NCI-H748 treated with DMSO at 0.1 percent for 48 hours (cell line): ENCODE data around the gene SLC2A2.

Experiments used
- DNase-seq: peaks from one replicate; lab custom pipeline; 2025; lab: John Stamatoyannopoulos, UW

SLC2A2 gene

DNA sequence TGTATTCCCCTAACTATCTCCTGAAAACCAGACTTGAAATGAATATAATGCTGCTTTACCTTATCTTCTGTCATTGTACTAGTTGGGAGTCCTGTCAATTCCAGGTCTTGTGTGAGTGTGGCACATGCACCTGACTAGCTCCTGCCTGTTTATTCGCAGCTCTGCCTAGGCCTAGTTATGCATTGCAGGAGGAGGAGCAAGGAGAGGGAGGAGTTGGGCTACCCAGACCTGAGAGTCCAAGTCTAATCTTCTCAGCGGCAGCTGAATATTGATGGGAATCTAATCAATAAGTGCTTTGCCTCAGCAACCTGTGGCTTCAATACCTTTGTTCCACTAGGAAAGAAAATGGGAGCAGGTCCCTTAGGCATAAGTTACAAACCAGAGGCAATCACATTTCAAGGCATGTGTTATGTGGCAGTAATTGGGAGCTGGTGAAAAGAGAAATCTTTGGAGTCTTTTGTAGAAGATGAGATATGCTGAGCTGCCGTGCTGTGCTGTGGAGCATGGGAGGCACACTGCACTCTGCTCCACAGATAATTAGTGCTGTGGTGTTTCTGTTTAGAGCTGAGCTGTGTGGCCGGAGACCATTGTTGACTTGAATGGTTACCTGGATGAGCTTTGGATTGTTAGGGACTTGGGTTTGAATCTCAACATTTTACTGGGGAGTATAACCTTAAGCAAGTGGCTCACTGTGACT, at the start of gene SLC2A2:
TSS of gene SLC2A2 (minus strand) at position 124 of the 697 bp plus-strand sequence. CDS start at position 74, 50 bp downstream.
- DNase-seq: no peak

DNA sequence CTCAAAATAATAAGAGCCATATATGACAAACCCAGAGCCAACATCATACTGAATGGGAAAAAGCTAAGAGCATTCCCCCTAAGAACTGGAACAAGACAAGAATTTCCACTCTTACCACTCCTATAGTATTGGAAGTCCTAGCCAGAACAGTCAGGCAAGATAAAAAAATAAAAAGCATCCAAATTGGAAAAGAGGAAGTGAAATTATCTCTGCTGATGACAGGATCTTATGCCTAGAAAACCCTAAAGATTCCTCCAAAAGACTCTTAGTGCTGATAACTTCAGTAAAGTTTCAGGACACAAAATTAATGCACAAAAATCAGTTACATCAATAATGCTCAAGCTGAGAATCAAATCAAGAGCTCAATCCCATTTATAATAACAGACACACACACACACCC, 45.9 kb upstream of the SLC2A2 start:
- DNase-seq: no peak

DNA sequence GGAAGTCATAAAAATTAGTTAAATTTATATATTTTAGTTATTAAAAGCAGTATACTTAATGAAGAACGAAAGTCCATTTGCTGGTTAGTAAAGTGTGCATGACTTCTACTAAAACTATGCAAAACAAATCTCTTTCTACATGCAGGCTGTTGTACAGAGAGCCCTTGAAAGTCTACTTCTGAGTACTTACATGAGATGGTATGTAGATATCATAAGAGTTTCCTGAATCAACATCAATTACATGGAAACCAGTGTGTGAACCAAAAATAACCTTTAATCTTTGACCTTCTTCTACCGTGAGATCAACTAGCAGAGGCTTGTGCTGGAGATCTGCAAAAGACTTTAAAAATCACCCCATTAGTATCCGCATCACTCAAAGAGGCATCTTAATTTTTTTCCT, 42.1 kb upstream of the SLC2A2 start:
- DNase-seq: no peak

DNA sequence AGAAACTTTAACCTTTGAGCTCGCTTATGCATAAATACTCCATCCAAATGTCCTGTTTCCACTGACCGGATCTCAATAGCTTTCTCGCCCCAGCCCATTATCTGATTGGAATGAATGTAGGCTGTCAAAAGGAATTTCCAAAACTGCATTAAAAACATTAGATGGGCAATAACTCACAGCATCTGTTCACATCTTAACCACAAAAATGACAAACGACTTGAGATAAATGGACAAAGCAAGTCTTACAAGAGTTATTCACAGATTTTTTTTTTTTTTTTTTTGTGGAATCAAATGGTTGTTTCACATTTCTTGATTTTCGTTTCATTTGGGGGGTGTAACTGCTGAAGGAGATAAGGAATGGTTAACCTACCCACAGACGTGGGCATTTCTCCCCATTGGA, 39.7 kb upstream of the SLC2A2 start:
- DNase-seq: no peak

DNA sequence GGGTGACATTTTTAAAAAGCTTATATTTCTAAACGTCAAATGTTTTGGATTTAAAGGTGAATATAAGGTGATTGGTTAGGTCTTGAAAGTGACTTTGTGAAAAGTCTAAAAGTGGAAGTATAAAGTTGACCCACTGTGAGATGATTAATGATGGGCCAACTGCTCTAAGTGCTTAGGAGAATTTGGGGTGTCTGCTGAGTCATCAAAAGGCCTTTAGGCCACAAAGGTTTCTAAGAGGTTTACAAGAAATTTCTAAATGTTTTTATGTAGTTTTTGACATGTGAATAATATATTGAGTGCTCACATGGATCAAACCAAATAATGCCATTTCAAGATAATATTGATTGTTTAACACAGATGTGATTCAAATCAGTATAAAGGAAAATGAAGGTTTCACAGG, 39.2 kb upstream of the SLC2A2 start:
- DNase-seq: no peak

GRCh38 chr3:171064461-171064860, 37.9 kb upstream of the SLC2A2 start:
- DNase-seq: no peak

DNA sequence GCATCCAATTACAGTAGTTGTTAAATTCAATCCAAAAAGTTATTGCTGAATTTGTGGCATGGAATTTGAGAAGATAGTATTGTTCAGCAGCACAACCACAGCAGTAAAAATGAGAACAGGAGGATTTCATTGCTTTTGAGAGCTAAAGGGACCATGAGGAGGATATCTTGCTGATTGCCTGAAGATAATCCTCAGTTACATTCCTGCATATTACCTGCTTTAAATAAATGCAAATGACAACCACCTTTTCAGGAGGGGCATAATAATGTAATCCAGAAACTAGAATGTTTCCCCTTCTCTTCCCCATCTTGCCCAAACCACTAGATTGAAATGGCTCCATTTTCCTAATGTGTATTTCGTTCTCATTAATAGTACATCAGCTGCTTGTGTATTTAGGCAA, 35.2 kb upstream of the SLC2A2 start:
- no peak for DNase-seq

GRCh38 chr3:171059978-171060377, 33.5 kb upstream of the SLC2A2 start:
- DNase-seq: no peak

DNA sequence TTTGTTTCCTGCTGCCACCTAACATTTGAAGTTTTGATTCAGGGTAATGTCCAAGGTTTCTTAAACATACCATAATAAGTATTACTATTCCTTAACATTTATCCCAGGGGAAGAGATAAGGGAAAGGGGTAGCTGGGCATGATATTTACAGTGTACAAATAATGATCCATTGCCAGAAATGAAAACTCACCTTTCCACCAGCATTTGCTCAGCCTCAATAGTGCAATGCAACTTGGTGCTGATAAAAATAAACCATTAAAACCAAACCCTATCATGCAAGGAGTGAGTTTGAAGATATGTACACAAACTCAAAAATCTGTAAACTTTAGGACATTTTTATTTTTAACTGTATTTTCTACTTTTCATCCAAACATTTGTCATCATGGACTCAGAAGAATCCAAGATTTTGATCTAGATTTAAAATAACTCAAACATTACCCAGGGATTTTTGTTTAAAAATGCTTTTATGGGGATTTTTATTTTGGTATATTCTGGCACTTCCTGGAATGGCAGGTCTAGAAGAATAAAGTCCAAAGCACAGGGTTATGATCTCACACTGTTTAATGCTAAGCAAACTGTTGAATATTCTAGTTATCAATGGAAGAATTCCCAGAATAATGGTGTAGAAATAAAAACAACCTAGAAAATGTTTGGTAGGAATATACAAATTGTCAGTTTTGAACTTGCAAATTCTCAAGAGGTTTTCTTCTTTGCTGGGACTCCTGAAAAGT, 32.5 kb upstream of the SLC2A2 start:
- DNase-seq: no peak

GRCh38 chr3:171058058-171058457, 31.5 kb upstream of the SLC2A2 start:
- no peak for DNase-seq

GRCh38 chr3:171057072-171057471, 30.6 kb upstream of the SLC2A2 start:
- DNase-seq: no peak

- no peak for DNase-seq
Observed at GRCh38 chr3:171056528-171056927, 30.0 kb upstream of the SLC2A2 start.

DNA sequence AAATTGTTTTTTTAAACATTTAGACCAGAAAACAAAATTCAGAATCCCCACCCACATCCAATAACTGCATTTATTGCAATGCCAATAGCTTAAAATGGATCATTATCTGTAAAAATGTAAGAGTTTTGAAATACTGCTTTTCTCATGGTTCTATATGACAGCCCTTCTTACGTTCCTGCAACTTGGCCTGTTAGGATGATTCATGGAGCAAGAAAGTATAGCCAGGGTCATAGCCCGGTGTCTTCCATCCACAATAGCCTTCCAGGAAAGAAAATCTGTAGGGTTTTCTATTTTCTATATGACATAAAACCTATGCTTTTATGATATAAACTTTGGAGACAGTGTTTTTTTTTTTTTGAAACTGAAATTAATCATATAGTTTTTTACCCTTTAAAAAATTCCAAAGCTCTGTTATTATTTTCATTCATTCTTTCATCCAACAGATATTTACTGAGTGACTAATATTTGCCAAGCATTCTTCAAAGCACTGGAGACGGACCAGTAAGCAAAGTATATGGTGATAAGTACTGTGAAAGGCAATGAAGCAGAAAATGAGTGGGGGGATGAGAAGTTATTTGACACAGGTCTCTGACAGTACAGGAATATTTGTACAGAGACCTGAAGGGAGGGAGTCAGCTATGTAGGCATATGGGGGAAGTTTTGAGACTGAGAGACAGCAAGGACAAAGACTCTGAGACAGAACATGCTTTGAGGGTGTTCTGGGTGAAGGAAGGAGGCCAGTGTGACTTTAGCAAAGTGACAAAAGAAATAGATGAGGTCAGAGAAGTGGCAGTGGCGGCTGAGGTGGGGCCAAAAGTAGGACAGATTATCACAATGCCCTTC, 29.0 kb upstream of the SLC2A2 start:
- no peak for DNase-seq

DNA sequence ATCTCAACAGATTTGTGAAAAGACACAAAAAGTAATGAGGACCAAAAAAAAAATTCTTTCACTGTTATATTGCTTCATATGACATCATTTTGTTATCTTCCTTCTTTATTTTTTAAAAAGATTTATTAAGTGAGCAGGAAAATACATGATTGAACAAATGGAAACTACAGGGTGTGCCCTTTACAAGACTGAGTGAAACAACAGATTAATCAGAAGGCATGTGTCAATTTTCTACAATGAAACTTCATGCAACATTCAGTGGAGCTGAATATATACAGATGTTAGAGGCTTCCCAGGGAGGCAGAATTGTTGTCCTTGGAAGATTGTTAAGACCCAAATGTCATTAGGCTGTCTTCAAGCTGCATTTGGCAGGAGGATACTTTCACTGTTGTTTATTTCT, 28.4 kb upstream of the SLC2A2 start:
- DNase-seq: no peak

DNA sequence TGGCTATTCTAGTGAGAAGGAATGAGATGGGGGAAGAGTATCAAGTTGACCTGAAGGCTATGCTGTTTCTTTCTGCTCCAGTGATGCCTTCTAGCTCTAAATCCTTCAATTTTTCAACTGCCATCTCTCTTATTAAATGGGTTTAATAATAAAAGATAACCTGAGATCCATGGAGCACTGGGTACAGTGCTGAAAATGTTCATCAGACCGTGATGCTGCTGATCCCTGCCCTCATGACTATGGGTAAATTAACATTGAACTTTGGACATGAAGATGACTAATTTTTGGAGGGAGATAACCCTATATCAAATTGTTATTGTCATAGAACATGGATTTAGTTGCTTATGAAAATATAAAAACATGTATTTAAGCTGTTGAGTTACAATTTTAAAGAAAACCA, 27.7 kb upstream of the SLC2A2 start:
- DNase-seq: no peak

- DNase-seq: no peak
Observed at GRCh38 chr3:171049861-171050444, 23.4 kb upstream of the SLC2A2 start.

- no peak for DNase-seq
Observed at GRCh38 chr3:171046760-171047159, 20.2 kb upstream of the SLC2A2 start.

DNA sequence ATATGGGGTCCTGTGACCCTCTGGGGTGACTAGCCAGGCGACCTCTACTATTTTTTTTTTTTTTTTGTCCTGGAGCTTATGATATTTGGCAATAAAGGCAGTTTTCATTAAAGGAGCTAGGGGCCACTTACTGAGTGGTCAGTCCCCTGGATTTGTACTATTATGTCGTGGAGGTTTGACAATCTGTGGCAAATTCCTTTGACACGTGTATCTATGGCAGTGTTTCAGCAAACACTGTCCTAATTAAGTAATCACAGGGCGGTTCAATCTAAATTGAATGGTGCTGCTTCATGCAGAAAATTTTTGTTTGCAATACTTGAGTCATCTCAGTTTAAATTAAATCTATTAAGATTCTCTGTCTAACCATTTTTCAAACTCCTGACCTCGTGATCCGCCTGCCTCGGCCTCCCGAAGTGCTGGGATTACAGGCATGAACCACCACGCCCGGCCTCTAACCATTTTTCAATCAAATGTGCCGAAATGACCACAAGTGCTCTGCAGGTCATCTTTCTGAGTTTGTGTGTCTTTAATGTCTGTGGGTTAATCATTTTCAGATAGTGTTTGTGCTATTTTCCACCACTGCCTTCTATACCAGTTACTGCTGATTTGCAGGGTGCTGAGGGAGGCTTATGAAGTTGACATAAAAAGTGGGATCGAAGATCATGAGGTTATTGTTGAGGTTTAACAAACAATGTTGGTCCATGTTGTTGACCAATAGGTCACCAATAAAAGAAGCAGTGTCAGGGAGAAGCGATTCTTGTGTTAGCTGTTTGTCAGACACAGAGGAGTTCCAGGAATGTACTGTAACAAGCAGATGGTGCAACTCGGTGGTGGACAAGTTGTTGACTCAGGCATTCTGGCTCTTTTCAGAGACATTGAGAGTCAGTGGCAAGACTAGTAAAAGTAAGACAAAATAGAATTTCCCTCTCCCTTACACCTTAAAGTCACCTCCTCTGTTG, 18.6 kb upstream of the SLC2A2 start:
- DNase-seq: no peak

- DNase-seq: no peak
Observed at GRCh38 chr3:171044384-171044783, 17.9 kb upstream of the SLC2A2 start.

- no peak for DNase-seq
Observed at GRCh38 chr3:171039674-171040073, 13.2 kb upstream of the SLC2A2 start.

DNA sequence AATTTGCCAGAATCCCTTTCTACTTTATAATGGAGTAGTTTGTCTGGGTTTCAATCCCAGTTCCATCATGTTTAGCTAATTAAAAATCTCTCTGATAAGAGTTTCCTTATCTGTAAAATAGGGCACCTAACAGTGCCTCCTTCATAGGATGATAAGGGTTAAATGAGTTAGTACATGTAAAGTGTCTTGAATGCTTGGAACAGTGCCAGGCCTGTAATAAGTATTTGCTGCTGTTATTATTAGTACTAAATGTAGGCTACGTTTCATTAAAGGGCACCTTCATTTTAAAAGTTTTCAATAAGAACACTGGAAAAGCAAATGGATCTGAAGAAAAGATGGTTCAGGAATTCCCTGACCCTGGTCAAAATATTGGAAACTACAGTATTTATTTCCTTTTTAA, 11.8 kb upstream of the SLC2A2 start:
- no peak for DNase-seq
